Chondrocyte (in vitro differentiated cells): Measurements from ENCODE around the gene AGPAT2. TPM values are rescaled to one million over a fixed set of nuclear protein-coding genes. Genes with fewer than 3 reads are reported as not detected.

Experiments
- DNase-seq: peaks from one replicate; pipeline ENCODE4 v3.0.0; 2021; ENCODE audit warnings: mixed read lengths, low spot score
- H3K27ac Mint-ChIP-seq: one replicate; pipeline ENCODE4 v1.8.0; 2021; ENCODE audit warnings: mild to moderate bottlenecking, moderate library complexity, mixed read lengths; ENCODE audit not compliant: unreplicated experiment
- H3K27me3 Mint-ChIP-seq: 2 replicates; pipeline ENCODE4 v1.8.0; 2021; ENCODE audit warnings: low read depth, mixed read lengths
- H3K36me3 Mint-ChIP-seq: 2 replicates; pipeline ENCODE4 v1.8.0; 2021; ENCODE audit warnings: low read depth, mixed read lengths
- H3K4me1 Mint-ChIP-seq: 2 replicates; pipeline ENCODE4 v1.8.0; 2021; ENCODE audit warnings: low read depth, mild to moderate bottlenecking, mixed read lengths
- H3K4me3 Mint-ChIP-seq: one replicate; pipeline ENCODE4 v1.8.0; 2021; ENCODE audit warnings: mild to moderate bottlenecking, moderate library complexity, mixed read lengths; ENCODE audit not compliant: unreplicated experiment
- H3K9me3 Mint-ChIP-seq: 2 replicates; pipeline ENCODE4 v1.8.0; 2021; ENCODE audit warnings: low read depth, mixed read lengths
- CTCF ChIP-seq: fragments of 200-600 bp; sonication (generic); IDR thresholded peaks from 2 replicates; pipeline ENCODE4 v1.5.0; 2021; ENCODE audit warnings: antibody characterized with exemption, mild to moderate bottlenecking, moderate library complexity
- total RNA-seq: library from RNA; stranded (reverse); gene quantifications from 3 replicates; pipeline ENCODE4 v1.2.1, GENCODE V29; 2021

Gene AGPAT2
- total RNA-seq, 1 donor from 2014 or later = 39.8 TPM

- H3K36me3 Mint-ChIP-seq = peaks cover 2% of the 10 kb centered on the region
- H3K4me1 Mint-ChIP-seq = no peaks in the 10 kb centered on the region
- no peak overlapping the region for H3K4me3 Mint-ChIP-seq
- TF ChIP-seq CTCF = no peak
- no peaks in the 10 kb centered on the region for H3K27me3 Mint-ChIP-seq
- H3K9me3 Mint-ChIP-seq = no peaks in the 10 kb centered on the region
- DNase-seq = no peak
- H3K27ac Mint-ChIP-seq = no peak overlapping the region
Observed at GRCh38 chr9:136676297-136676794, 10.9 kb downstream of the AGPAT2 start.

- Mint-ChIP-seq H3K36me3 (peaks cover 2% of the 10 kb centered on the region), H3K4me1 (no peaks in the 10 kb centered on the region), H3K4me3 (no peak overlapping the region), H3K9me3 (no peaks in the 10 kb centered on the region), H3K27me3 (no peaks in the 10 kb centered on the region), H3K27ac (no peak overlapping the region)
- no peak for DNase-seq
- TF ChIP-seq CTCF = no peak
Observed at GRCh38 chr9:136675477-136676296, 11.6 kb downstream of the AGPAT2 start.

GRCh38 chr9:136674786-136675349 is 12.4 kb downstream of the AGPAT2 start:
- Mint-ChIP-seq H3K4me1 (no peaks in the 10 kb centered on the region), H3K27me3 (no peaks in the 10 kb centered on the region), H3K4me3 (no peak overlapping the region), H3K9me3 (no peaks in the 10 kb centered on the region), H3K27ac (no peak overlapping the region), H3K36me3 (peaks cover 2% of the 10 kb centered on the region)
- no peak for TF ChIP-seq CTCF
- no peak for DNase-seq

GRCh38 chr9:136673975-136674785 is 13.1 kb downstream of the AGPAT2 start:
- no peaks in the 10 kb centered on the region for H3K4me1 Mint-ChIP-seq
- no peak overlapping the region for H3K4me3 Mint-ChIP-seq
- TF ChIP-seq CTCF = no peak
- no peak overlapping the region for H3K27ac Mint-ChIP-seq
- no peaks in the 10 kb centered on the region for H3K9me3 Mint-ChIP-seq
- H3K36me3 Mint-ChIP-seq = peaks cover 2% of the 10 kb centered on the region
- DNase-seq = no peak
- no peaks in the 10 kb centered on the region for H3K27me3 Mint-ChIP-seq
